NCI-H1105 treated with DMSO at 0.1 percent for 48 hours (cell line): ENCODE data around the gene CNOT10.
"Not testable (repeated sequence)": the region's sequence is repeated elsewhere in the genome, so short reads cannot be mapped to it uniquely, and the experiment has no call there.

Experiments used
- DNase-seq: peaks from one replicate; lab custom pipeline; 2025; lab: John Stamatoyannopoulos, UW

Gene CNOT10

DNA sequence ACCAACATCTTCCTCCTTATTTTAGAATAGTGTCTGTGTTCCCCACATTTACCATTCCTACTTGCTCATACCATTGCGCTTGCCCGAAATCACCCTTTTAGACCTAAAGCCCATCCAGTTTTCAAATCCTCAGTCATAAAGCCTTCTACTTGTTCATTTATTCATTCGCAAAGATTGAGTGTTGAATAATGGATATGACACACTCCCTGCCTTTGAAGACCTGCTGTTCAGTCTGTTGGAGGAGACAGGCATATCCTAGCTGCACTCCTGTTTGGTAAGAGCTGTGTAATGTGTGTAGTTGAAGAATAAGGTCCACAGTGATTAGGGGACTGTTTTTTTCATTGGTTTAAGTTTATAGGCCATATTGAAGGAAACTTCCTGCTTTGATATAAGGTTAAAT is 1.7 kb downstream of the CNOT10 start:
- no peak for DNase-seq

DNA sequence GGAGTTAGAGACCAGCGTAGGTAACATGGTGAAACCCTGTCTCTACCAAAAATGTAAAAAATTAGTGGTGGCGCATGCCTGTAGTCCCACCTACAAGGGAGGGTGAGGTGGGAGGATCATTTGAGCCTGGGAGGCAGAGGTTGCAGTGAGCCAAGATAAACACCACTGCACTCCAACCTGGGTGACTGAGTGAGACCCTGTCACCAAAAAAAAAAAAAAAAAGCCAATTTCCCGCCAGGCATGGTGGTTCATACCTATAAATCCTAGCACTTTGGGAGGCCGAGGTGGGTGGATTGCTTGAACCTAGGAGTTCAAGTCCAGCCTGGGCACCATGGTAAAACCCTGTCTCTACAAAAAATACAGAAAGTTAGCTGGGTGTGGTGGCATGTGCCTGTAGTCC is 6.9 kb downstream of the CNOT10 start:
- no peak for DNase-seq

DNA sequence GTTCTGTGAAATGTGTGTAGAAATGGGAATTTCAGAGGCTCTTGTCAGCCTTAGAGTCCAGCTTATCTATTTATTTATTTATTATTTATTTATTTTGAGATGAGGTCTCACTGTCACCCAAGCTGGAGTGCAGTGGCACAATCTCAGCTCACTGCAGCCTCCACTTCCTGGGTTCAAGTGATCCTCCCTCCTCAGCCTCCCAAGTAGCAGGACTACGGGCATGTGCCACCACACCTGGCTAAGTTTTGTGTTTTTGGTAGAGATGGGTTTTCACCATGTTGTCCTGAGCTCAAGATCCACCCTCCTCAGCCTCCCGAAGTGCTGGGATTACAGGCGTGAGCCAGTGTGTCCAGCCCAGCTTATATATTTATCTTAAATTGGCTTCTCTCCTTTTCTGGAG is 11.5 kb downstream of the CNOT10 start:
- no peak for DNase-seq

DNA sequence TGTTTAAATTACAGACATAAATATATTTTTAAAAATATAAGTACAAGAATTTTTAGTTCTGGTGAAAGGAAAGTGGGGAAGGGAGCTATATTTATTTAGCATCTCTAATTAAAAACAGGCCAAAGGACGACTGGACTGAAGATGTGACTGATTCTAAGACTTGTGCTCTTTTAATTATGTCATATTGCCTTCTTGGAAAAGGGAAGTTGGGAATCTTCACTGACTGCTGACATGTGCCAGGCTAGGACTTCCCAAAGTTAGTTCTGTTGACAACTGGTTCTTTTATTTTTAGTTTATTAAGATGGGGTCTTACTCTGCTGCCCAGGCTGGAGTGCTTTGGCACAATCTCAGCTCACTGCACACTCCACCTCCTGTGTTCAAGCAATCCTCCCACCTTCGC is 13.5 kb downstream of the CNOT10 start:
- no peak for DNase-seq

DNA sequence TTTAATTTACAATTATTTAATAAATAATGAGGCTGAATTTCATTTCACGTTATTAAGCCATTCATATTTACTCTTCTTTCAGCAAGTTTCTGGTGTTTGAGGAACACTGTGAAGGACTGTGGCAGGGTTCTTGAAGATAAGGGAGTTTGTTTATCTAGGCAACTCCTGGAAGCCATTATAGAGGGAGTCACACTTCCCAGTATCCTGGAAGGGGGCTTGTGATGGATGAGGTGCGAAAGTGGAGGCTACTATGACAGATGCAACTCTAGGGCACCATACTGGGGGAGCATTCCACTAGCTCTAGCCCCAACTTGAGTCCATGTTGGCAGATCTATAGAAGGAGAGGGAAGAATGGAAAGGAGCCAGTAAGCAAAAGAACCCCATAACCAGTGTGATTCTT is 14.4 kb downstream of the CNOT10 start:
- no peak for DNase-seq

DNA sequence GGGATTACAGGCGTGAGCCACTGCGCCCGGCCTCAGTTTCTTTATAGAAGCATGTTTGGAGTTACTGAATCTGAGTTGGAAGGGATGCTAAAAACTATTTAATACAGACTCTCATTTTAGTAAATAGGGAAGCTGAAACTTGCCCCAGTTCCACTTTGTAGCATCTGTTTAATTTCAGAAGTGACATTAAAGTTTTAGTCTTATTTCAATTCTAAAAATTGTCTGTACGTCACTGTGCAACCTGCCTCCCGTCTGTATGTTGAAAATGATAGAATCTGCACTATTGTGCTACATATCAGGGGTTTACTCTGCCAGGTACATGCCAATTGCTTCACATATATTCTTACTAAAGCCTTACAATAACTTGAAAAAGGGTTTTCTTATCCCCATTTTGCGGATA is 15.3 kb downstream of the CNOT10 start:
- no peak for DNase-seq

DNA sequence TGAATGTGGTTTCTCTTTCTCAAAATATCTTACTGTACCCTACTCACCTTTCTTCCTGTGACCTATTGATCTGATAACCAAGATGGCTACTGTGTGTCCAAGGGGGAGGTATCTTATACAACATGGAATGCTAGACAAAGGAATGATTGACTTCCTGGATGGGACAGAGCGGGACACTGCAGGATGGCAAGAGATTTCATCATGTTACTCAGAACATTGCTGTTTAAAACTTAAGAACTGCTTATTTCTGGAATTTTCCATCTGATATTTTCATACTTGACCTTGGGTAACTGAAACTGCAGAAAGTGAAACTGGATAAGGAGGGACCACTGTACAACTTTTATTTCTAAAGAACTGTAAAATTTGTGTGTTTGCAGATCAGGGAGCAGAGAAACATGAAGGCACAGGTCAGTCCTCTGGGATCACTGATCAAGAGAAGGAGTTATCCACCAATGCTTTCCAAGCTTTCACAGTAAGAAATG is 18.5 kb downstream of the CNOT10 start:
- DNase-seq = no peak

DNA sequence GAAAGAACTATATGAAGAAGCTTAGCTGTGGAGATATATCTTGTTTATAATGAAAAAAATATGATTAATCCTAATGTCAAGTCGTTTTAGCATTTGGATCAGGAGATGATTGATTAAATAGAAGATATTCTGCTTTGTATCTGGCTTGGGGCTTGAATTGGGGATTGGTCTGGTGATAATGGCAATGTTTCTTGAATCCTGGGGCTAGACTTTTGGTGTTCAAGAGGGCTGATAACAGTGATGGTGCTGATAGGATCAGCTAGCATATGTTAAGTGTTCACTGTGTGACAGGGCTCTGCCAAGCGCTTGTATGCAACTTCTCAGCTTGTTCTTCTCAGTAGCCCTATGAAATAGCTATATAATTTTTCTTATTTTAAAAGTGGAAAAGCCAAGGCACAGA is 20.2 kb downstream of the CNOT10 start:
- no peak for DNase-seq

DNA sequence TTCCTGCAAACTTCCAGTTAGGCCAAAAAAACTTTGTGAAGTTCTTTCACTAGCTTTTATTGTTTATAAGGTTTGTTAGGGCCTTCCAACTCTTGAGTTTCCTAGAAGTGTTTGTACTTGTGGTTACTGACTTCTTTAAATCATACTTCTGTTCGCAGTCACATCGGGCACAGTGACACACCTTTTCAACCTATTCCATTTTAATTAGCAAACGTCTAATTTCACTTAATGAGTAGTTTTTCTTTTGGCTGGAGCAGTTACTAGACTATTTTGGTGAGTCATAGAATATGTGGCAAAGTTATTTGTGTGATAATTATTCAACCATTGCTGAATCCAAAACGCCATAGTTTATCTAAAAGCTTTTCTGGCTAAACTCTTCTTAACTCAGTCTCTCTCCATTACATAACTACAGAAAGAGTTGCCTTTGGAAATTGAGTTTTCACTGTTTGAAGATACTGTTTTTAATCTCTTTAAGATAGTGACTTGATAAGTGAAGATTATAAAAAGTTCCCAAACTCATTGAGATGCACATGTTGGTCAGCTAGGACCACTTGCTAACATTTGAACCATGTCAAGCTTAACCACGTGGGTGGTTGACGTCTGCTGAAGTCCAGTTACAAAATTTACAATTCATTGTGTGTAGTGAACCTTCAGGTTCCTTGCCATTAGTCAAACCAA is 21.5 kb downstream of the CNOT10 start:
- no peak for DNase-seq

DNA sequence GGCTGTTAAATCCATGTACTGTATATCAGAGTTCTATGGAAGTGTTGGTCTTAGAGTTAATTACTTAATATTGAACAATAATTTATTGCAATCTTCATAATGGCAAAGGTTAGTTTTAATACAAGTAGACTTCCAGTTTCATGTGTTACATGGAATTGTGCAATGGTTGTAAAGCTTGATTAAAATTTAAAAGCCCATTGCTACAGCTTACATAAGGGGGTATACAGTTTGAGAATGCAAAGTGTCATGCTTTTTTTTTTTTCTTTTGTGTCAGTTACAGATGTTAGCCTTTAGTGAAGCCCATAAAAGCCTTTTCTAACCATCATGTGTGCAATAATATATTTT is 22.0 kb downstream of the CNOT10 start:
- no peak for DNase-seq

DNA sequence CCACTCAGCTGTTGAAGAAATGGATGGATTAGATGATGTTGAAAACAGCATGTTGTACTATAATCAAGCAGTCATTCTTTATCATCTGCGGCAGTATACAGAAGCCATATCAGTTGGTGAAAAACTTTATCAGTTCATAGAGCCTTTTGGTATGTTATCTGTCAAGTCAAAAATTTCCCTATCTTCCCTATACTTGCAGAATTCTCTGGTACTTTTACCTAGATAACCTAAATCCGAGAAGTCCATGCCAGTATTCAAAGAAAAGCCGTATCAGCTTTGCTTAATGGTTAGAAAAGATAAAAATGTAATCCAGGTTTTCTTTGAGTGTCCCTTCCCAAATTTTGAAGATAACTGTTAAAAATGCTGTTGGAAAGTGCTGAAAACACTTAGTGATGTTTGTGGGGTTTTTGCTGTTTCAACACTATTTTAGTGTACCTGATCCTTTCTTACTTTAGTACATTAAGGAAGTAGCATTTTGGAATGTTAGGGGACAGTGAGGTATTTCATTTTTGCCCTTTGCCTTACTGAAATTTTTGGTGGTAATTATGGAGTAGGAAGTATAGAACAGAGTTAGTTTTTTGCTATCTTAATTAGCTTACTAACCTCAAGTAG is 23.8 kb downstream of the CNOT10 start:
- no peak for DNase-seq

DNA sequence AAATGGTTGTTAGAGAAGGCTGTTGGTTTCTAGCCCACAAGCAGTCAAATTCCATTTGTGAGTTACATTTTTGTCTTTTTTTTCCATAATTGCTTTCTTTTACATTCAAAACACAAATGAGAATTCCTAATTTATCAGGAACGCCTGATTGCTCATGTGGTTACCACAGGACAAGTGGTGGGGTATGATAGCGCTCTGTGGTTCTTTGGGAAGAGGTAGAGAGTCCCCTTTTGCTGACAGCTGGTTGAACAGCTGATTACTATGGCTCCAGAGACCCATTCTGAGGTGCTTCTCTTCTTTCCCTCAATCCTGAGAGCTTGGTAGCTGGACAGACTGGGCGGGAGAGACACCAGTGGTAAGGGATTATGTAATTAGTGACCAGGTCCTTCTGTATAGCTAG is 24.4 kb downstream of the CNOT10 start:
- no peak for DNase-seq

DNA sequence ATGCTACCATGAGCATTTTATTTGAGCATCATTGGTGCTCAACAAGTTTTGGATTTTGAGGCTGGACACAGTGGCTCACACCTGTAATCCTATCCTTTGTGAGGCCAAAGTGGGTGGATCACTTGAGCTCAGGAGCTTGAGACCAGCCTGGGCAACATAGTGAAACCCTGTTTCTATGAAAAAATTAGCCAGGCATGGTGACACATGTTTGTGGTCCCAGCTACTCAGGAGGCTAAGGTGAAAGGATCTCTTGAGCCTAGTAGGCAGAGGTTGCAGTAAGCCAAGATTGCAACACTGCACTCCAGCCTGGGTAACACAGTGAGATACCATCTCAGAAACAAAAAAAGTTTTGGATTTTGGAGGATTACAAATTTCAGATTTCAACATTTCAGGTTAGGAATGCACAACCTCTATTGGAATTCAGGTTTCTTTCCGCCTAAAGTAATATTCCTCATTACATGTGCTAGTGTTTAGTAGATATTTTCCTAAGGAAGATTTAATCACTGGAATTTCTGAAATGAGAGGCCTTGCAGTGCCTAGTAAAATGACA is 27.6 kb downstream of the CNOT10 start:
- DNase-seq = no peak

DNA sequence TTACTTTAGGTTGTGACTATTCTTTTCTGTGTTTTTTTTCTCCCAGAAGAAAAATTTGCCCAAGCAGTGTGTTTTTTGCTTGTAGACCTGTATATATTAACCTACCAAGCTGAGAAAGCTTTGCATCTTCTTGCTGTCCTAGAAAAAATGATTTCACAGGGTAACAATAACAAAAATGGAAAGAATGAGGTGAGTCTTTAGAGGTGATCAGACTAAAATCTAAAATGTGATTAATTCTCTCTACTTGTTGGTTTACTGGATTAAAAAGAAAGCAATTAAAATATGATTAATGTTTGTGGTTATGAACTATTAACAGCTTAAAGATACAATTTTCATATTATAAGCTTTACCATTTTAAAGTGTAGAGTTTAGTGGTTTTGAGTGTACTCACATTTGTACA is 28.2 kb downstream of the CNOT10 start:
- DNase-seq = no peak

DNA sequence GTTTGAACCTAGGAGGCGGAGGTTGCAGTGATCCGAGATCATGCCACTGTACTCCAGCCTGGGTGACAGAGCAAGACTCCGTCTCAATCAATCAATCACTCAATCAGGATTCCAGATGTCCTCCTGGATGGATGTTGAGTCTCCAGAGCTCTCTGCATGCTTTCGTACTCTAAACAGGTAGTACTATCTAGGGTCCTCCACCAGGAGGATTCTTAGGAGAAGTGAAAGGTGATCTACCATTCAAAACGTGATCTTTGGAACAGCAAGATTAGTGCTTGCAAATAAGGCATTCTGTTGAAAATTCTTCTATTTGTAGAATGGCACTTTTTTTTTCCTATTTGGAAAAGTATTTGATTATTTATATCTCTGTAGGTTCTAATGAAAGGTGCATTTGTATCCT is 34.3 kb downstream of the CNOT10 start:
- no peak for DNase-seq

DNA sequence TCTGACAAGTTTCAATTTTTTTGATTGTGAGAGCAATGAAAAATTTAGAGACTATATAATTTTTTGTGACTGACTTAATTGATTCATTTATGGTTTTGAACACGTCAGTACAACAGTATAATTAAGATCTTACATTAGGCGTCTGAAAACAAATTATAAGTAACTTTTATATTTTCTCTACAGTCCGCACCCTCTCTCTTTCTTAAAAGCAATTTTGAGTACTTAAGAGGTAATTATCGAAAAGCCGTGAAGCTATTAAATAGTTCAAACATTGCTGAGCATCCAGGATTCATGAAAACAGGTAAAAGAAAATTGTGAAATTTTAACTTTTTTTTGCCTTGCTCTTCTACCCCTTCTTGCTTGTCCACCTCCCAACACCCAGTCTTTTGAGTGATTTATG is 34.9 kb downstream of the CNOT10 start:
- no peak for DNase-seq

DNA sequence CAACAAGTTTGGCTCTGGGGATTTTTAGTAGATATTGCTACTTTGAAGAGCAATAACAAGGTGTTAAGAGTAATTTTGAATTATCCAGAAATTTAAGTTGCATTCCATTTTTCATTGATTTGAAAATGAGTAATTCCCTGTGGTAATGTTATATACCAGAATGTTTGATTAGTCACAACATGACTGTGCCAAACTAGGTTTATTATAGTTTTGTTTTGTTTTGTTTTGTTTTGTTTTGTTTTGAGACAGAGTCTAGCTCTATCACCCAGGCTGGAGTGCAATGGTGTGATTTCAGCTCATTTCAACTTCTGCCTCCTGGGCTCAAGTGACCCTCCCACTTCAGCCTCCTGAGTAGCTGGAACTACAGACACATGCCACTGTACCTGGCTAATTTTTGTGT is 40.7 kb downstream of the CNOT10 start:
- no peak for DNase-seq

DNA sequence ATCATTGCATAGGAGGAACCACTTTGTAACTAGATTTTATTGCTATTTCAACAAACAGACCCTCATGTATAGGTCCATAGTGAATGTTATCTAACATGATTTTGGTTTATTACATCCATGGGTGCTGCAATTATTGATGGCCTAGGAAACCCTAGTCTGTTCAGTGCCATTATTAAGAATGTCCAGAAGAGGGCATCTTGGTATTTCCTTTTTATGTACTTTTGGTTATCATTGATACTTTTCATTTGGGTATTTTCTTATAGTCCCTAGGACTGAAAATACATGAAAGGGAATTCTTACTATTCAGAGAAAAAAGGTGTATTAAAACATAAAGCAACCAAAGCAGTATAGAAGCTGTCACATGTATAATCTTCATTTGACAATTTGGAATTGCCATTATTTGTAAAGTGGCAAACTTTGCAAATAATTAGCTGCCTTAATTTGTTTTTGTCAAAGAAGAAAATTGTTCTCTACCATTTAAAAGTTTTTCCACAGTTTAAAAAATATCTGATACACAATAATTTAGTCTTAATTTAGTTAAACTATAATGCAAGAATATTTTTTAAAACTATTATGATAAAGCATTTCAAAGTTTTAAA is 48.7 kb downstream of the CNOT10 start:
- peak; percentile 23 for DNase-seq

DNA sequence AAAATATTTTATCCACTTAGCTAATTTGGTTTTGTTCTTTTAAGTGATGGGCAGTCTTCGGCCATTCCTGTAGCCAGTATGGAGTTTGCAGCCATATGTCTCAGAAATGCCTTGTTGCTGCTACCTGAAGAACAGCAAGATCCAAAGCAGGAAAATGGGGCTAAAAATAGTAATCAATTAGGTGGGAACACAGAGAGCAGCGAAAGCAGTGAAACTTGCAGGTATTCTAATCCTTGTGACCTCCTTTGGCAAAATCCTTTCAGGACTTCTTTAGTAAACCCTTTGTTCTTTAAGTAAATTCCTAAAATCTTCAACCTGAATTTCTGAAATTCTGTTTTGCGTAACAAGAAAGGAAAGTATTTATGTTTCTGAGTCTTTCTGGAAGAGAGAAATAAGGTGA is 49.8 kb downstream of the CNOT10 start:
- DNase-seq = no peak

DNA sequence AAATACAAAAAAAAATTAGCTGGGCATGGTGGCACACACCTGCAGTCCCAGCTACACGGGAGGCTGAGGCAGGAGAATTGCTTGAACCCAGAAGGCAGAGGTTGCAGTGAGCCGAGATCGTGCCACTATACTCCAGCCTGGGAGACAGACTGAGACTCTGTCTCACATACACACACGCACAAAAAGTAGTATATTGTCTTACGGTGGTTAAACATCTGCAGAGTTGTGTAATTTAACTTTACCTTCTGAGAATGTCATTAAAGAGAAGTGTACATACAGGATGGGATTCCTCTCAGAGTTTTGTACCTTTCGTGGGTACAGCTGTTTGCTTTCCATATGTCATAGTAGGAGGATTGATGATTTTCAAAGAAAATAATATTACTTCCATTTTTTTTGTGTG is 58.5 kb downstream of the CNOT10 start:
- not testable (repeated sequence) for DNase-seq

DNA sequence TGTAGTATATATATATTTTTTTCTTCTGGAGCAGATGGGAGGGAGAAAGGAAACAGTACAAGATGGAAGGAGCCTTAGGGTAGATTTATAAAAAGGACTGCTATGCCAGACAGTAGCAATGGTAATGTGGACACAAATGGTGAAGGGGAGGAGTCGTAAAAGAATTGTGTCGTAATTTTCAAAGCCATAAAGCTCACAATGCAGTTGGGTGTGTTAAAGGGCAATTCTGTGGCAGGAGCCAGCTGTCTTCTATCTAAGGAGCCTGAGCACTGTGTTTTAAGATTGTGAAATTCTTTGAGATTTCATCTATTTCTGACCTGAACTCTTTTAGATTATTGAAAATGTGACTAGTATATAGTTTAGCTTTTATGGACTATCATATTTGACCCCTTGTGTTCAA is 58.9 kb downstream of the CNOT10 start:
- no peak for DNase-seq

DNA sequence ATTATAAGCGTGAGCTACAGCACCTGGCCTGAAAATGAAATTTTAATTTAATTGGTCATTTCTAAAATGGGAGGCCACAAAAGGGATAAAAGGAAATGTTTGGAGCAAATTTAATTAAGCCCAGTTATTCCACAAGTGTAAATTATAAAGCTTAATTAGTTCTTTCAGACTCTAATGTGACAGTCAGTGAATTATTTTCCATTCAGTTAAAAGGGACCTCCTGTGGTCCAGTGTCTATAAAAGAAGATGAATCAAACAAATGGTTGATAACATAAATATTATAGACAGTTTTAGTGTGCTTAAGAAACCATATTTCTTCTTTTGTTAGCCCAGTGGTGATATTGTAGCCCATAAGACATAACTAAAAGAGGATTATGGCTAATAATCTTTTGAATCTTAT is 66.4 kb downstream of the CNOT10 start:
- no peak for DNase-seq

DNA sequence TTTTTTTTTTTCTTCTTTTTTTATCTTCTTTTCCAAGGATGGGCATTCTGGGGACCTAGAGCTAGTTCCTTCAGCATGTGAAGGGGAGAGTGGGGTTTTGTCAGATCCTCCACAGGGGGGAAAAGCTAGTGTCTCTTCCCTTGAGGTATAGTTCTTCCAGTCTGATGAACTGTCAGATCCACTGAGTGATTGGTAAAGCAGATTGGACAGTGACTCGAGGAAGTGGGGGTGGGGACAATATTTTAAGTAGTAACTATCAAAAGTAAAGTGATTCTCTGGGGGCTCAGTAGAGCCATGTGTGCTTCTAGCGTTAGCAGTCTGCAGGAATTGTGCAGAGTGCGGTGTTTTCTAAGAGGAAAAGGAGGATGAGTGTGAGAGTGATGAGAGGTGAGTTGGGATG is 70.8 kb downstream of the CNOT10 start:
- no peak for DNase-seq
